Measurements from ENCODE around the gene LY6G6D. TPM values are rescaled to one million over a fixed set of nuclear protein-coding genes. Genes with fewer than 3 reads are reported as not detected.

LY6G6D gene
- total RNA-seq, 2 donors from 2014 or later: not detected

DNA sequence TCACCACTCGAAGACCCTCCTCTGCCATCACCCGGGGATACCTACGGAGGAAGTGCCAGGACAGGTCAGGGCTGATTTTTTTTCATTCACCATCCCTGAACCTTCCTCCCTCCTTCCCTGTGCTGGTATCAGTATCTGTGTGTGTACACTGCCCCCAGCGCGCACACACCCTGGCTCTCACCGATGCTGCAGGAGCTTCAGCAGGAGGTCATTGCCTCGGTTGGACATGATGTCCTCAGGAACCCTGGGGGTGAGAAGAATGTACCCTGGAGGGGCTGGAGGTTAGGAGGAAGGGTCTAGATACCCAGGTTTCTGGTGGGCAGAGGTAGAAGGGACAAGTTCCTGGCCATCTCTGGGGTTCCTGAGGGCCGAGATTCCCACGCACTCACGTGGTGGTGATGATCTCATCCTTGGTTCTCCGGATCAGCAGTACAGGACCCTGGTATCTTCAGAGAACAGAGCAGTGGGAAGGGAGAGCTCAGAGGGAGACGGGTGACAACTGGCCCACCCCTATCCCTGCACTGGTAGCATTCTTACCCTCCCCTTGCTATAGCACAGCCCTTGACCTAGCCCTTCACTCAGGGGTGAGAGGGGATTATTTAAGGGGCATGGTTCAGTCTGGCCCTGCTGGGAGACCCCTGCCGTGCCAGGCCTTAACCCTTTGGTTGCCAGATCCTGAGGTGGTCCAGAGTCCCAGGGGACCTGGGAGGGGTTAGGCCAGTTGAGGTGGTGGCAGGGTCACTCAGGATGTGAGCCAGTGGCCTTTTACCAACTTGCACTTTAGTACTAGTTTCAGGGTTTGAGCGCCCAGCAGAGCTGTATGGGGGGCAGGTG lies 27.1 kb upstream of the LY6G6D start:
- TF ChIP-seq, protein P1, sequence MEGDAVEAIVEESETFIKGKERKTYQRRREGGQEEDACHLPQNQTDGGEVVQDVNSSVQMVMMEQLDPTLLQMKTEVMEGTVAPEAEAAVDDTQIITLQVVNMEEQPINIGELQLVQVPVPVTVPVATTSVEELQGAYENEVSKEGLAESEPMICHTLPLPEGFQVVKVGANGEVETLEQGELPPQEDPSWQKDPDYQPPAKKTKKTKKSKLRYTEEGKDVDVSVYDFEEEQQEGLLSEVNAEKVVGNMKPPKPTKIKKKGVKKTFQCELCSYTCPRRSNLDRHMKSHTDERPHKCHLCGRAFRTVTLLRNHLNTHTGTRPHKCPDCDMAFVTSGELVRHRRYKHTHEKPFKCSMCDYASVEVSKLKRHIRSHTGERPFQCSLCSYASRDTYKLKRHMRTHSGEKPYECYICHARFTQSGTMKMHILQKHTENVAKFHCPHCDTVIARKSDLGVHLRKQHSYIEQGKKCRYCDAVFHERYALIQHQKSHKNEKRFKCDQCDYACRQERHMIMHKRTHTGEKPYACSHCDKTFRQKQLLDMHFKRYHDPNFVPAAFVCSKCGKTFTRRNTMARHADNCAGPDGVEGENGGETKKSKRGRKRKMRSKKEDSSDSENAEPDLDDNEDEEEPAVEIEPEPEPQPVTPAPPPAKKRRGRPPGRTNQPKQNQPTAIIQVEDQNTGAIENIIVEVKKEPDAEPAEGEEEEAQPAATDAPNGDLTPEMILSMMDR (IDR thresholded peaks at IDR 0.05): no peak
- no peak for TF ChIP-seq POLR2AphosphoS5 (IDR thresholded peaks at IDR 0.05)
- TF ChIP-seq POLR2A (IDR thresholded peaks at IDR 0.05): no peak
- peaks cover 15 to 20% of the 10 kb centered on the region in 2 donors for H3K36me3 ChIP-seq
- H3K9me3 ChIP-seq: no peaks in the 10 kb centered on the region
- H3K4me1 ChIP-seq (replicated peaks): no peaks in the 10 kb centered on the region
- intact Hi-C loops (cut with DNase I): no loop called here
- DNase-seq (ENCODE audit: low spot score): no peak
- no peak overlapping the region for H3K4me3 ChIP-seq
- no peak overlapping the region for H3K27ac ChIP-seq
- WGBS: 78% methylated on average over 14 of the region's 14 CpGs
- no peaks in the 10 kb centered on the region for H3K27me3 ChIP-seq (replicated peaks; ENCODE audit: insufficient read depth)

DNA sequence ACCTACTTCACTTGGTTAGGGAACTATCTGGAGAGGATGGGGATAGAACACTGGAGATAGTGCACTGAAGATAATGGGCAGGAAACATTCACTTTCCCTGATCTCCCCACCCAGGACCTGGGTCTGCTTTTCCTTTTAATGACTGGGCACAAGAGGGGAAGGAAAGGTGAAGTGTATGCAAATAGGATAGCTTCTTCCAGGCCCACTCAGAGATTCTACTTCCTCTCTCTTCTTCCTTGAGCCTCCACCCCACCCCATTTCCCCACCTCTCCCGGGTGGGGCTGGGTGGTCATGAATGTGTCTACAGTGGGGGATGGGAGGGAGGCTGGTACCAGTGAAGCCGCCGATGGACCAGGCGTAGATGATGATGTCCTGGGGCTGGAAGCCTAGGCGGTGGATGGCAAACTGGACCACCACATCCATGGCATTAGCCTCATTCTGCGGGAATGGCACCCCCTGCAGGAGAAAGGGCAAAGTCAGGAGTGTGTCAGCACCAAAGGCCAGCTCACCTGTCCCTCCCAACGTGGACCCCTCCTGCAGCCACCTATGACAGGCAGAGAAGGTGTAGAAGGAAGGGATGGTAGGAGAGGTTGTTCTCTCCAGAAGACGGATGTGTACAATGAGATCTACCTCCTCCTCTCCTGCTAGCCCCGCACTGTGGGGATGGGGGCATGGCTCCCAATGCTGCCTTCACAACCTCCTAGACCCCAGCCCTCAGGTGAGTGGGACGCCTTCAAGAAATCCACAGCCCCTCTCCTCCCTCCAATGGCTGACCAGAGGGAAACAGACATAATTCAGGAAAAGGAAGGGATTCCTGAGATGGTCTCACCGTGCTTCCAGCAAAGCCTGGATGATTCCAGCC lies 25.7 kb upstream of the LY6G6D start:
- Histone ChIP-seq H3K4me3 (no peak overlapping the region), H3K4me1 (replicated peaks) (no peaks in the 10 kb centered on the region), H3K9me3 (no peaks in the 10 kb centered on the region), H3K36me3 (peaks cover 15 to 20% of the 10 kb centered on the region in 2 donors), H3K27me3 (replicated peaks; ENCODE audit: insufficient read depth) (no peaks in the 10 kb centered on the region), H3K27ac (no peak overlapping the region)
- TF ChIP-seq, protein P1 (IDR thresholded peaks at IDR 0.05): peak in 1 of 4 experiments; percentile 5
- TF ChIP-seq POLR2AphosphoS5 (IDR thresholded peaks at IDR 0.05): no peak
- intact Hi-C loops (cut with DNase I): no loop called here
- WGBS: 75% methylated on average over 11 of the region's 11 CpGs
- DNase-seq (ENCODE audit: low spot score): no peak

DNA sequence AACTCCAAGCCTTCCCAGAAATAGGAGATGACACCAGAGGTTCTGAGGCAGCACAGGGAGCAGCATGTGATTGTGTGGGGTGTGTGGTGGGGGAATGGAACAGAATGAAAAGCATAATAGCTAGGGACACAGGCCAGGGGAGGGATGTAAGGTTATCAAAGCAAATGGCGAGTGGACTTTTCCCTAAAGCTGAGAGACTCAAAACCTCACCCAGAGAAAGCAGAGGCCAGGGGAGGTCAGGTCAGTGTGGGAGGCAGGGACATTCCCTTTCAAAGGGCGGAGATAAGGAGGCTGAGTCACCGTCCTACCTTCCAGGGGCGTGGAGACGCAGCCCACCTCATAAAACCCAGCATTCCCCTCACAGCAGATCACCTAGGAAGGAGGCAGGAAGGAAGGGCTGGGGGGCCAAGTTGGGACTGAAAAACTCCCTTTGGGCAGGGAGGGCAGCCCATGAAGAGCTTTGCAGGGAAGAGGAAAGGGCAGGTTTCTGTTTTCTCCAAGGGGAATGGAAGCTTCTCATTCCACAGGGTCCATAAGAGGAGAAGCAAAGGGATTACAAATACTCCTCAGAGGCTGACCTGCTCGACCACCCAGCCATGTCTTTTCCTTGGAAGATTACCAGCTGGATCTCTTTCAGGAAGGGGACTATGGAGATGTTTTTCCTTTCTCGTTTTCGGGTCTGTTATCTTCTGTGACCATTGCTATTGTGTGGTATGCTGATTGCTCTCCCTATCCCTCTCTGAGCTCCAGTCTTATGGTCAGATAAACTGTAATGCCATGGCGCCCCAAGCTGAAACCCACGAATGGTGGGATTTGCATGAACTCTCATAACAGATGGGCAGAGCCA lies 24.7 kb upstream of the LY6G6D start:
- no peak overlapping the region for H3K4me3 ChIP-seq
- no peaks in the 10 kb centered on the region for H3K4me1 ChIP-seq (replicated peaks)
- WGBS: 57% methylated on average over 10 of the region's 10 CpGs
- H3K27me3 ChIP-seq (replicated peaks; ENCODE audit: insufficient read depth): no peaks in the 10 kb centered on the region
- DNase-seq (ENCODE audit: low spot score): no peak
- H3K27ac ChIP-seq: no peak overlapping the region
- intact Hi-C loops (cut with DNase I): no loop called here
- TF ChIP-seq, protein P1 (IDR thresholded peaks at IDR 0.05): no peak
- TF ChIP-seq POLR2A (IDR thresholded peaks at IDR 0.05) (no peak), POLR2AphosphoS5 (IDR thresholded peaks at IDR 0.05) (no peak)
- peaks cover 15 to 20% of the 10 kb centered on the region in 2 donors for H3K36me3 ChIP-seq
- no peaks in the 10 kb centered on the region for H3K9me3 ChIP-seq

DNA sequence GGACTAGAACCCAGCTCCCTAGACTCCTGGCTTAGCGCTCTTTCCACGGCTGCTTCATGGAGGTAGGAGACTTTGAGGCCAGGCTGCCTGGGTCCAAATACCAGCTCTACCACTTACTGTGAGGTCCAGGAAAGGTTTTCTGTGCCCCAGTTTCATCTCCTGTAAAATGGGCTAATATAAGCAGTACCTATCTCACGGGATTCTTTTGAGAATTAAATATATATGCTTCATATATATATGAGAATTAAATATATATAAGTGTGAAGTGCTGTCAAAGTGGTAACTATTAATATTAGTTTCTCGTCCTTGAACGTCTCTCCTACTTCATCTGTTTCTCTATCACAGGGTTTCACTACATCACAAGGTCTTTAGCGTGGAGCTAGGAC lies 24.1 kb upstream of the LY6G6D start:
- H3K4me3 ChIP-seq: no peak overlapping the region
- no peak overlapping the region for H3K27ac ChIP-seq
- no peak for DNase-seq (ENCODE audit: low spot score)
- H3K36me3 ChIP-seq: peaks cover 15 to 20% of the 10 kb centered on the region in 2 donors
- no peaks in the 10 kb centered on the region for H3K9me3 ChIP-seq
- TF ChIP-seq, protein P1 (IDR thresholded peaks at IDR 0.05): no peak
- TF ChIP-seq POLR2AphosphoS5 (IDR thresholded peaks at IDR 0.05) (no peak), POLR2A (IDR thresholded peaks at IDR 0.05) (no peak)
- H3K4me1 ChIP-seq (replicated peaks): no peaks in the 10 kb centered on the region
- H3K27me3 ChIP-seq (replicated peaks; ENCODE audit: insufficient read depth): no peaks in the 10 kb centered on the region
- WGBS: 87% methylated on average over 6 of the region's 6 CpGs
- intact Hi-C loops (cut with DNase I): no loop called here

Measured in prostate gland (tissue), 2 donors.